ENCODE measurements around the gene ZFAND6.

- TF ChIP-seq CTCF (IDR thresholded peaks at IDR 0.05; ENCODE audit: poor library complexity) (no peak), EZH2 (IDR thresholded peaks at IDR 0.05; ENCODE audit: borderline replicate concordance) (no peak)
Observed at GRCh38 chr15:80159301-80159700, 99.8 kb downstream of the ZFAND6 start.
